PC-3 (cell line): ENCODE measurements around the gene ZNF530. TPM values are rescaled to one million over a fixed set of nuclear protein-coding genes. Genes with fewer than 3 reads are reported as not detected.

Source experiments
- ATAC-seq: fragments of 200-7000 bp; cut with Tn5 transposase; 2 replicates; pipeline ENCODE4 v1.9.1; 2020; ENCODE audit warnings: mild to moderate bottlenecking, moderate library complexity
- BruUV-seq: library from RNA; stranded (reverse); fragments of 400-500 nt; replicated peaks from 2 replicates; lab custom pipeline; 2021; lab: Mats Ljungman, UMichigan
- CTCF ChIA-PET: fragments of 300-600 bp; sonication (Branson Sonifier 250); formaldehyde crosslinking; loops from one replicate; lab custom pipeline; 2022; ENCODE audit warnings: antibody characterized with exemption; lab: Charles Lee
- POLR2A ChIA-PET: fragments of 300-600 bp; sonication (Branson Sonifier 250); formaldehyde crosslinking; loops from one replicate; lab custom pipeline; 2022; ENCODE audit warnings: antibody characterized with exemption; ENCODE audit not compliant: unreplicated experiment; lab: Charles Lee
- DNase-seq: peaks from one replicate; pipeline ENCODE4 v3.0.0-alpha.2; 2015
- H2AFZ ChIP-seq: fragments of 300-600 bp; sonication (generic); 2 replicates; pipeline ENCODE4 v1.6.0; 2016; ENCODE audit warnings: antibody characterized with exemption, low read length
- H3F3A ChIP-seq: fragments of 300-600 bp; sonication (generic); one replicate; pipeline ENCODE4 v1.6.0; 2017; ENCODE audit warnings: antibody characterized with exemption, low read length, control low read depth, mild to moderate bottlenecking; ENCODE audit not compliant: unreplicated experiment
- H3K27ac ChIP-seq: fragments of 300-600 bp; sonication (generic); 2 replicates; pipeline ENCODE4 v1.5.1; 2016; ENCODE audit warnings: mild to moderate bottlenecking, low read length
- H3K27me3 ChIP-seq: fragments of 300-600 bp; sonication (generic); 2 replicates; pipeline ENCODE4 v1.6.1; 2016; ENCODE audit warnings: low read length, mixed read lengths
- H3K36me3 ChIP-seq: fragments of 300-600 bp; sonication (generic); 2 replicates; pipeline ENCODE4 v1.6.1; 2016; ENCODE audit warnings: low read depth, mixed run types, low read length, mixed read lengths
- H3K4me1 ChIP-seq: fragments of 300-600 bp; sonication (generic); 2 replicates; pipeline ENCODE4 v1.5.1; 2016; ENCODE audit warnings: low read length; ENCODE audit not compliant: insufficient read depth
- H3K4me2 ChIP-seq: fragments of 300-600 bp; sonication (generic); 2 replicates; pipeline ENCODE4 v1.6.0; 2016; ENCODE audit warnings: low read length
- H3K4me3 ChIP-seq: fragments of 300-600 bp; sonication (generic); 2 replicates; pipeline ENCODE4 v1.5.1; 2016; ENCODE audit warnings: mild to moderate bottlenecking, low read length, mixed read lengths
- H3K79me2 ChIP-seq: fragments of 300-600 bp; sonication (generic); 2 replicates; pipeline ENCODE4 v1.6.1; 2017; ENCODE audit warnings: low read length, mixed read lengths
- H3K9ac ChIP-seq: fragments of 300-600 bp; sonication (generic); 2 replicates; pipeline ENCODE4 v1.6.0; 2016; ENCODE audit warnings: mild to moderate bottlenecking, low read length
- H3K9me2 ChIP-seq: fragments of 300-600 bp; sonication (generic); replicated peaks from 2 replicates; pipeline ENCODE4 v1.6.1; 2016; ENCODE audit warnings: mixed run types, low read length, mixed read lengths
- H3K9me3 ChIP-seq: fragments of 300-600 bp; sonication (generic); 2 replicates; pipeline ENCODE4 v1.6.1; 2016; ENCODE audit warnings: low read length, mixed read lengths
- H4K20me1 ChIP-seq: fragments of 300-600 bp; sonication (generic); 2 replicates; pipeline ENCODE4 v1.6.1; 2016; ENCODE audit warnings: low read length, mixed read lengths
- CTCF ChIP-seq: fragments of 300-600 bp; sonication (generic); conservative IDR thresholded peaks from 2 replicates; pipeline ENCODE4 v1.5.1; 2017; ENCODE audit warnings: antibody characterized with exemption, low read depth, mild to moderate bottlenecking, low read length
- EZH2 ChIP-seq: fragments of 300-600 bp; sonication (generic); IDR thresholded peaks from one replicate; pipeline ENCODE4 v1.6.1; 2017; ENCODE audit warnings: antibody characterized with exemption, mild to moderate bottlenecking, low read length; ENCODE audit not compliant: unreplicated experiment
- EZH2phosphoT487 ChIP-seq: fragments of 300-600 bp; sonication (generic); IDR thresholded peaks from 2 replicates; pipeline ENCODE4 v1.6.1; 2018; ENCODE audit warnings: mild to moderate bottlenecking, antibody characterized with exemption, low read length, borderline replicate concordance
- intact Hi-C: fragments of 100-400 bp; cut with micrococcal nuclease; formaldehyde crosslinking; loops from 2 replicates; pipeline ENCODE4 v1.9.0; 2023
- total RNA-seq: library from RNA; depleted of rRNA; stranded (reverse); fragments of >200 nt; gene quantifications from 2 replicates; pipeline ENCODE4 v1.2.3, GENCODE V29; 2014

Gene ZNF530
- total RNA-seq, 1 experiment from 2014 or later: 15.0 TPM

GRCh38 chr19:57653689-57654088, 54.0 kb downstream of the ZNF530 start:
- ChIA-PET CTCF (no interaction called here), POLR2A (no interaction called here)
- ATAC-seq (no peak), DNase-seq (no peak)
- Histone ChIP-seq H3K27me3 (no peaks in the 10 kb centered on the region), H3K9ac (no peak overlapping the region), H3K36me3 (no peaks in the 10 kb centered on the region), H3K4me1 (no peaks in the 10 kb centered on the region), H3K4me3 (no peak overlapping the region), H3K9me2 (no peaks in the 10 kb centered on the region), H3F3A (no peaks in the 10 kb centered on the region), H3K4me2 (no peak overlapping the region), H2AFZ (no peak overlapping the region), H4K20me1 (no peaks in the 10 kb centered on the region), H3K27ac (no peak overlapping the region), H3K79me2 (no peaks in the 10 kb centered on the region), H3K9me3 (peaks cover 16% of the 10 kb centered on the region; the same call in 1 of the 2 replicates)
- intact Hi-C loops: no loop called here
- BruUV-seq: no TSS peak
- no peak for TF ChIP-seq CTCF
- TF ChIP-seq EZH2: no peak
- TF ChIP-seq EZH2phosphoT487: no peak

- ChIA-PET POLR2A (no interaction called here), CTCF (no interaction called here)
- H3K9me3 ChIP-seq: 0 out of 2 replicates have a peak, but pooled peaks cover 12% of the 10 kb centered on the region
These were observed 55.8 kb downstream of the ZNF530 start for GRCh38 chr19:57655443-57655842.

More at GRCh38 chr19:57655443-57655842, 55.8 kb downstream of the ZNF530 start:
- intact Hi-C loops: no loop called here
- no peaks in the 10 kb centered on the region for H3K9me2 ChIP-seq
- H3K9ac ChIP-seq: no peak overlapping the region
- H2AFZ ChIP-seq: no peak overlapping the region
- BruUV-seq: no TSS peak
- no peaks in the 10 kb centered on the region for H4K20me1 ChIP-seq
- ATAC-seq: no peak
- DNase-seq: no peak
- H3K4me2 ChIP-seq: no peak overlapping the region
- H3F3A ChIP-seq: no peaks in the 10 kb centered on the region
- H3K27me3 ChIP-seq: 0 out of 2 replicates have a peak, but pooled peaks cover 10% of the 10 kb centered on the region
- no peaks in the 10 kb centered on the region for H3K79me2 ChIP-seq
- no peaks in the 10 kb centered on the region for H3K4me1 ChIP-seq
- TF ChIP-seq EZH2 (no peak), EZH2phosphoT487 (no peak), CTCF (no peak)
- H3K27ac ChIP-seq: no peak overlapping the region
- H3K36me3 ChIP-seq: no peaks in the 10 kb centered on the region
- H3K4me3 ChIP-seq: no peak overlapping the region
